ENCODE data around the gene UHRF2. TPM values are rescaled to one million over a fixed set of nuclear protein-coding genes. Genes with fewer than 3 reads are reported as not detected.

UHRF2 gene
- total RNA-seq, 1 experiment from 2014 or later, result 39.0 TPM

DNA sequence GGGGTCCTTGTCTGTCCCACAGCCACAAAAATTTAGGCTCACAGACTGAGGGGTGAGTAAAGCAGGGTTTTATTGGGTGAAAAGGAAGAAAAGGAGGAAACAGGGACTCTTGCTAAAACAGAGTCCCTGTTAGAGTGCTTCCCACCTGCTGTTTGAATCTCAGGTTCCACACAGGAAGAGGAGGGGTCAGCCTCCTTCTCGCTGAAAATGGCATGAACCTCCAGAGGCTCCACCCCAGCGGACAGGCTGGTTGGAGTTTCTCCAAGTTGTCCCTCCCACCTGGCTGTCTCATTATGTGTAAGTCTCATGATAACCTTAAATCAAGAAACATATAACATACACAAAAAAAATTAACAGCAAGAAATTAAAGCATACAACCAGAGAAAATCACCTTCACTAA lies 28.3 kb upstream of the UHRF2 start:
- DNase-seq (ENCODE audit: low spot score), result no peak
- Mint-ChIP-seq H3K27ac (no peak overlapping the region), H3K4me3 (no peak overlapping the region), H3K4me1 (peaks cover 8% of the 10 kb centered on the region), H3K9me3 (peaks cover 8% of the 10 kb centered on the region), H3K27me3 (ENCODE audit: low read depth) (no peaks in the 10 kb centered on the region; the same call in none of the 2 replicates), H3K36me3 (no peaks in the 10 kb centered on the region)
- peak; percentile 82 for ATAC-seq
- TF ChIP-seq, protein P1, sequence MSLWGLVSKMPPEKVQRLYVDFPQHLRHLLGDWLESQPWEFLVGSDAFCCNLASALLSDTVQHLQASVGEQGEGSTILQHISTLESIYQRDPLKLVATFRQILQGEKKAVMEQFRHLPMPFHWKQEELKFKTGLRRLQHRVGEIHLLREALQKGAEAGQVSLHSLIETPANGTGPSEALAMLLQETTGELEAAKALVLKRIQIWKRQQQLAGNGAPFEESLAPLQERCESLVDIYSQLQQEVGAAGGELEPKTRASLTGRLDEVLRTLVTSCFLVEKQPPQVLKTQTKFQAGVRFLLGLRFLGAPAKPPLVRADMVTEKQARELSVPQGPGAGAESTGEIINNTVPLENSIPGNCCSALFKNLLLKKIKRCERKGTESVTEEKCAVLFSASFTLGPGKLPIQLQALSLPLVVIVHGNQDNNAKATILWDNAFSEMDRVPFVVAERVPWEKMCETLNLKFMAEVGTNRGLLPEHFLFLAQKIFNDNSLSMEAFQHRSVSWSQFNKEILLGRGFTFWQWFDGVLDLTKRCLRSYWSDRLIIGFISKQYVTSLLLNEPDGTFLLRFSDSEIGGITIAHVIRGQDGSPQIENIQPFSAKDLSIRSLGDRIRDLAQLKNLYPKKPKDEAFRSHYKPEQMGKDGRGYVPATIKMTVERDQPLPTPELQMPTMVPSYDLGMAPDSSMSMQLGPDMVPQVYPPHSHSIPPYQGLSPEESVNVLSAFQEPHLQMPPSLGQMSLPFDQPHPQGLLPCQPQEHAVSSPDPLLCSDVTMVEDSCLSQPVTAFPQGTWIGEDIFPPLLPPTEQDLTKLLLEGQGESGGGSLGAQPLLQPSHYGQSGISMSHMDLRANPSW (CRISPR knock-in tag; conservative IDR thresholded peaks at IDR 0.05; ENCODE audit: low read depth), result no peak
- TF ChIP-seq, protein P2, sequence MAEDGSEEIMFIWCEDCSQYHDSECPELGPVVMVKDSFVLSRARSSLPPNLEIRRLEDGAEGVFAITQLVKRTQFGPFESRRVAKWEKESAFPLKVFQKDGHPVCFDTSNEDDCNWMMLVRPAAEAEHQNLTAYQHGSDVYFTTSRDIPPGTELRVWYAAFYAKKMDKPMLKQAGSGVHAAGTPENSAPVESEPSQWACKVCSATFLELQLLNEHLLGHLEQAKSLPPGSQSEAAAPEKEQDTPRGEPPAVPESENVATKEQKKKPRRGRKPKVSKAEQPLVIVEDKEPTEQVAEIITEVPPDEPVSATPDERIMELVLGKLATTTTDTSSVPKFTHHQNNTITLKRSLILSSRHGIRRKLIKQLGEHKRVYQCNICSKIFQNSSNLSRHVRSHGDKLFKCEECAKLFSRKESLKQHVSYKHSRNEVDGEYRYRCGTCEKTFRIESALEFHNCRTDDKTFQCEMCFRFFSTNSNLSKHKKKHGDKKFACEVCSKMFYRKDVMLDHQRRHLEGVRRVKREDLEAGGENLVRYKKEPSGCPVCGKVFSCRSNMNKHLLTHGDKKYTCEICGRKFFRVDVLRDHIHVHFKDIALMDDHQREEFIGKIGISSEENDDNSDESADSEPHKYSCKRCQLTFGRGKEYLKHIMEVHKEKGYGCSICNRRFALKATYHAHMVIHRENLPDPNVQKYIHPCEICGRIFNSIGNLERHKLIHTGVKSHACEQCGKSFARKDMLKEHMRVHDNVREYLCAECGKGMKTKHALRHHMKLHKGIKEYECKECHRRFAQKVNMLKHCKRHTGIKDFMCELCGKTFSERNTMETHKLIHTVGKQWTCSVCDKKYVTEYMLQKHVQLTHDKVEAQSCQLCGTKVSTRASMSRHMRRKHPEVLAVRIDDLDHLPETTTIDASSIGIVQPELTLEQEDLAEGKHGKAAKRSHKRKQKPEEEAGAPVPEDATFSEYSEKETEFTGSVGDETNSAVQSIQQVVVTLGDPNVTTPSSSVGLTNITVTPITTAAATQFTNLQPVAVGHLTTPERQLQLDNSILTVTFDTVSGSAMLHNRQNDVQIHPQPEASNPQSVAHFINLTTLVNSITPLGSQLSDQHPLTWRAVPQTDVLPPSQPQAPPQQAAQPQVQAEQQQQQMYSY (CRISPR knock-in tag; IDR thresholded peaks at IDR 0.05), result no peak
- TF ChIP-seq, protein P3, sequence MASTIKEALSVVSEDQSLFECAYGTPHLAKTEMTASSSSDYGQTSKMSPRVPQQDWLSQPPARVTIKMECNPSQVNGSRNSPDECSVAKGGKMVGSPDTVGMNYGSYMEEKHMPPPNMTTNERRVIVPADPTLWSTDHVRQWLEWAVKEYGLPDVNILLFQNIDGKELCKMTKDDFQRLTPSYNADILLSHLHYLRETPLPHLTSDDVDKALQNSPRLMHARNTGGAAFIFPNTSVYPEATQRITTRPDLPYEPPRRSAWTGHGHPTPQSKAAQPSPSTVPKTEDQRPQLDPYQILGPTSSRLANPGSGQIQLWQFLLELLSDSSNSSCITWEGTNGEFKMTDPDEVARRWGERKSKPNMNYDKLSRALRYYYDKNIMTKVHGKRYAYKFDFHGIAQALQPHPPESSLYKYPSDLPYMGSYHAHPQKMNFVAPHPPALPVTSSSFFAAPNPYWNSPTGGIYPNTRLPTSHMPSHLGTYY (CRISPR knock-in tag; IDR thresholded peaks at IDR 0.05), result no peak
- TF ChIP-seq SMAD3 (CRISPR knock-in tag; IDR thresholded peaks at IDR 0.05; ENCODE audit: borderline replicate concordance), result no peak
- TF ChIP-seq, protein P4, sequence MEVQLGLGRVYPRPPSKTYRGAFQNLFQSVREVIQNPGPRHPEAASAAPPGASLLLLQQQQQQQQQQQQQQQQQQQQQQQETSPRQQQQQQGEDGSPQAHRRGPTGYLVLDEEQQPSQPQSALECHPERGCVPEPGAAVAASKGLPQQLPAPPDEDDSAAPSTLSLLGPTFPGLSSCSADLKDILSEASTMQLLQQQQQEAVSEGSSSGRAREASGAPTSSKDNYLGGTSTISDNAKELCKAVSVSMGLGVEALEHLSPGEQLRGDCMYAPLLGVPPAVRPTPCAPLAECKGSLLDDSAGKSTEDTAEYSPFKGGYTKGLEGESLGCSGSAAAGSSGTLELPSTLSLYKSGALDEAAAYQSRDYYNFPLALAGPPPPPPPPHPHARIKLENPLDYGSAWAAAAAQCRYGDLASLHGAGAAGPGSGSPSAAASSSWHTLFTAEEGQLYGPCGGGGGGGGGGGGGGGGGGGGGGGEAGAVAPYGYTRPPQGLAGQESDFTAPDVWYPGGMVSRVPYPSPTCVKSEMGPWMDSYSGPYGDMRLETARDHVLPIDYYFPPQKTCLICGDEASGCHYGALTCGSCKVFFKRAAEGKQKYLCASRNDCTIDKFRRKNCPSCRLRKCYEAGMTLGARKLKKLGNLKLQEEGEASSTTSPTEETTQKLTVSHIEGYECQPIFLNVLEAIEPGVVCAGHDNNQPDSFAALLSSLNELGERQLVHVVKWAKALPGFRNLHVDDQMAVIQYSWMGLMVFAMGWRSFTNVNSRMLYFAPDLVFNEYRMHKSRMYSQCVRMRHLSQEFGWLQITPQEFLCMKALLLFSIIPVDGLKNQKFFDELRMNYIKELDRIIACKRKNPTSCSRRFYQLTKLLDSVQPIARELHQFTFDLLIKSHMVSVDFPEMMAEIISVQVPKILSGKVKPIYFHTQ (CRISPR knock-in tag; IDR thresholded peaks at IDR 0.05), result no peak
- TF ChIP-seq, protein P5, sequence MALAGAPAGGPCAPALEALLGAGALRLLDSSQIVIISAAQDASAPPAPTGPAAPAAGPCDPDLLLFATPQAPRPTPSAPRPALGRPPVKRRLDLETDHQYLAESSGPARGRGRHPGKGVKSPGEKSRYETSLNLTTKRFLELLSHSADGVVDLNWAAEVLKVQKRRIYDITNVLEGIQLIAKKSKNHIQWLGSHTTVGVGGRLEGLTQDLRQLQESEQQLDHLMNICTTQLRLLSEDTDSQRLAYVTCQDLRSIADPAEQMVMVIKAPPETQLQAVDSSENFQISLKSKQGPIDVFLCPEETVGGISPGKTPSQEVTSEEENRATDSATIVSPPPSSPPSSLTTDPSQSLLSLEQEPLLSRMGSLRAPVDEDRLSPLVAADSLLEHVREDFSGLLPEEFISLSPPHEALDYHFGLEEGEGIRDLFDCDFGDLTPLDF (CRISPR knock-in tag; IDR thresholded peaks at IDR 0.05), result no peak
- ChIA-PET CTCF (interaction anchor here (0.6 kb wide), 1 partner anchor 79 kb away, joined by 7 read pairs; no protein-coding TSS in a partner anchor), POLR2A (no interaction called here)

DNA sequence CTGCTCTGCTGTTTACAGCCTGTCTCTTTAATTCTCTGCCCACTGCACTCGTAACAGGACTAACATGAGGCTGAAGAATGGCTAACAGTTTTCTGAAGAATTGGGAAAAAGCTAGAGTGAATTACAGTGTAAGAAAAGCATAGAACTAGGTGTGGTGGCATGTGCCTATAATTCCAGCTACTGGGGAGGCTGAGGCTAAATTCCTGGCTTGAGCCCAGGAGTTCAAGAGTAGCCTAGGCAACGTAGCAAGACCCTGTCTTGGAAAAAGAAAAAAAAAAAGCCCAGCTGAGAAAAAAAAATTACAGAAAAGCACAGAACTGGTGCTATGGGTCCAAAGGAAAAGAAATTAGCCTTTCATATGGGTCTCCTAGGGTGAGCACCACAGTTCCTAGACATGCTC lies 13.9 kb upstream of the UHRF2 start:
- H3K27me3 Mint-ChIP-seq (ENCODE audit: low read depth), result no peaks in the 10 kb centered on the region; the same call in 1 of the 2 replicates
- no peak for DNase-seq (ENCODE audit: low spot score)
- no peaks in the 10 kb centered on the region for H3K9me3 Mint-ChIP-seq
- H3K27ac Mint-ChIP-seq, result no peak overlapping the region
- no peak overlapping the region for H3K4me3 Mint-ChIP-seq
- no peaks in the 10 kb centered on the region for H3K36me3 Mint-ChIP-seq
- POLR2A ChIA-PET, result interaction anchor here (1.1 kb wide), 2 partner anchors 13 to 14 kb away, joined by 3 to 8 read pairs; partner anchors contain the start of gene UHRF2
- CTCF ChIA-PET, result interaction anchor here (1.0 kb wide), 1 partner anchor 14 kb away, joined by 3 read pairs; the partner anchor contains the start of gene UHRF2
- H3K4me1 Mint-ChIP-seq, result no peaks in the 10 kb centered on the region
- ATAC-seq, result no peak
- TF ChIP-seq ZNF232 (CRISPR knock-in tag; IDR thresholded peaks at IDR 0.05) (no peak), FOXP1 (CRISPR knock-in tag; IDR thresholded peaks at IDR 0.05; ENCODE audit: borderline replicate concordance) (no peak), NR2C2 (CRISPR knock-in tag; IDR thresholded peaks at IDR 0.05) (no peak), HMGA2 (CRISPR knock-in tag; IDR thresholded peaks at IDR 0.05) (no peak), ZNF121 (CRISPR knock-in tag; IDR thresholded peaks at IDR 0.05) (no peak), GABPB1 (CRISPR knock-in tag; IDR thresholded peaks at IDR 0.05) (no peak)
- TF ChIP-seq, protein P2 (CRISPR knock-in tag; IDR thresholded peaks at IDR 0.05), result no peak
- TF ChIP-seq, protein P6, sequence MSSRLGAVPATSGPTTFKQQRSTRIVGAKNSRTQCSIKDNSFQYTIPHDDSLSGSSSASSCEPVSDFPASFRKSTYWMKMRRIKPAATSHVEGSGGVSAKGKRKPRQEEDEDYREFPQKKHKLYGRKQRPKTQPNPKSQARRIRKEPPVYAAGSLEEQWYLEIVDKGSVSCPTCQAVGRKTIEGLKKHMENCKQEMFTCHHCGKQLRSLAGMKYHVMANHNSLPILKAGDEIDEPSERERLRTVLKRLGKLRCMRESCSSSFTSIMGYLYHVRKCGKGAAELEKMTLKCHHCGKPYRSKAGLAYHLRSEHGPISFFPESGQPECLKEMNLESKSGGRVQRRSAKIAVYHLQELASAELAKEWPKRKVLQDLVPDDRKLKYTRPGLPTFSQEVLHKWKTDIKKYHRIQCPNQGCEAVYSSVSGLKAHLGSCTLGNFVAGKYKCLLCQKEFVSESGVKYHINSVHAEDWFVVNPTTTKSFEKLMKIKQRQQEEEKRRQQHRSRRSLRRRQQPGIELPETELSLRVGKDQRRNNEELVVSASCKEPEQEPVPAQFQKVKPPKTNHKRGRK (CRISPR knock-in tag; IDR thresholded peaks at IDR 0.05; ENCODE audit: borderline replicate concordance), result no peak
- TF ChIP-seq, protein P7, sequence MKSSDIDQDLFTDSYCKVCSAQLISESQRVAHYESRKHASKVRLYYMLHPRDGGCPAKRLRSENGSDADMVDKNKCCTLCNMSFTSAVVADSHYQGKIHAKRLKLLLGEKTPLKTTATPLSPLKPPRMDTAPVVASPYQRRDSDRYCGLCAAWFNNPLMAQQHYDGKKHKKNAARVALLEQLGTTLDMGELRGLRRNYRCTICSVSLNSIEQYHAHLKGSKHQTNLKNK (CRISPR knock-in tag; IDR thresholded peaks at IDR 0.05), result no peak
